Activated CD4-positive, alpha-beta T cell treated with anti-CD3 and anti-CD28 coated beads, Interleukin-2, amount 10 ng/mL, durations not matched to agents 7 days and 5 days (primary cell): Measurements from ENCODE around the gene MED26. TPM values are rescaled to one million over a fixed set of nuclear protein-coding genes. Genes with fewer than 3 reads are reported as not detected.
A peak's percentile ranks its signal among the peaks of the same experiment; 100 is the strongest.

Experiments used
- CTCF ChIA-PET: fragments of 350-600 bp; sonication (Branson Sonifier 250); formaldehyde crosslinking; loops from one replicate; lab custom pipeline; 2021; ENCODE audit warnings: antibody characterized with exemption; lab: Charles Lee
- POLR2A ChIA-PET: fragments of 350-600 bp; sonication (Branson Sonifier 250); formaldehyde crosslinking; loops from one replicate; lab custom pipeline; 2021; ENCODE audit warnings: antibody characterized with exemption; lab: Charles Lee
- DNase-seq: peaks from one replicate; pipeline ENCODE4 v3.0.0-alpha.2; 2020
- H3K27ac Mint-ChIP-seq: one replicate; pipeline ENCODE4 v1.8.0; 2021; ENCODE audit warnings: mild to moderate bottlenecking, moderate library complexity, mixed read lengths
- H3K27me3 Mint-ChIP-seq: one replicate; pipeline ENCODE4 v1.8.0; 2021; ENCODE audit warnings: mixed read lengths
- H3K36me3 Mint-ChIP-seq: one replicate; pipeline ENCODE4 v1.8.0; 2021; ENCODE audit warnings: low read depth, mixed read lengths
- H3K4me1 Mint-ChIP-seq: one replicate; pipeline ENCODE4 v1.8.0; 2021; ENCODE audit warnings: mixed read lengths
- H3K4me3 Mint-ChIP-seq: one replicate; pipeline ENCODE4 v1.8.0; 2021; ENCODE audit warnings: mild to moderate bottlenecking, moderate library complexity, mixed read lengths
- H3K9me3 Mint-ChIP-seq: one replicate; pipeline ENCODE4 v1.8.0; 2021; ENCODE audit warnings: mixed read lengths
- total RNA-seq, 2 experiments: library from RNA; stranded (reverse); gene quantifications; one replicate each; pipeline ENCODE4 v1.2.3, GENCODE V29; 2021

The MED26 gene
- total RNA-seq, 2 experiments from 2014 or later = 14.6 to 15.6 TPM

- H3K4me1 Mint-ChIP-seq = peaks cover 38% of the 10 kb centered on the region
- CTCF ChIA-PET = no interaction called here
- no peaks in the 10 kb centered on the region for H3K27me3 Mint-ChIP-seq
- no peak overlapping the region for H3K4me3 Mint-ChIP-seq
- peak overlapping the region; percentile 65 for H3K27ac Mint-ChIP-seq
- H3K36me3 Mint-ChIP-seq = no peaks in the 10 kb centered on the region
- no peaks in the 10 kb centered on the region for H3K9me3 Mint-ChIP-seq
- POLR2A ChIA-PET = no interaction called here
- DNase-seq = no peak
These were observed 22.4 kb downstream of the MED26 start for GRCh38 chr19:16605553-16605994.

GRCh38 chr19:16605115-16605514 is 22.9 kb downstream of the MED26 start:
- no peak for DNase-seq
- H3K4me1 Mint-ChIP-seq = peaks cover 36% of the 10 kb centered on the region
- H3K9me3 Mint-ChIP-seq = no peaks in the 10 kb centered on the region
- H3K4me3 Mint-ChIP-seq = no peak overlapping the region
- CTCF ChIA-PET = interaction anchor here (0.5 kb wide), 1 partner anchor 547 kb away, joined by 4 read pairs; no protein-coding TSS in a partner anchor
- H3K36me3 Mint-ChIP-seq = no peaks in the 10 kb centered on the region
- H3K27ac Mint-ChIP-seq = peak overlapping the region; percentile 65
- H3K27me3 Mint-ChIP-seq = no peaks in the 10 kb centered on the region
- POLR2A ChIA-PET = no interaction called here

DNA sequence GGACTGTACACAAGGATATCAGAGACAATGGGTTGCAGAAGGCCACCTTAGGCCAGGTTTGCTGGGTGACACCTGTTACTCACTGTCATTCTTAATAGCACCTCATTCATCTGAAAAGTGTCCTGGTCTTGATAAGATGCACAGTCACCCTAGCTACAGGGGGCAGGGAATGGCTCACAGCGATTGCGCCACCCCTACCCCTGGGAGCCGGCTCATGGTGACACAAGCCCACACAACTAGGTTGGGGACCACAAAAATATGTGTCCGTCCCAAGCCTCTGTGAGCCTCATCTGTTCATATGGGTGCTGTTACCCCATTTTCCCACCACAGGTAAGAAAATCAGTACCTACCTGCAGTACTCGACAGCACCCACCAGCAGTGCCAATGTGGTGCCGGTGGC is 23.4 kb downstream of the MED26 start:
- H3K27ac Mint-ChIP-seq = peak overlapping the region; percentile 21
- H3K4me3 Mint-ChIP-seq = no peak overlapping the region
- H3K36me3 Mint-ChIP-seq = no peaks in the 10 kb centered on the region
- ChIA-PET CTCF (interaction anchor here (0.5 to 1.6 kb wide), 2 partner anchors 10 to 547 kb away, joined by 4 to 6 read pairs; no protein-coding TSS in a partner anchor), POLR2A (no interaction called here)
- H3K27me3 Mint-ChIP-seq = no peaks in the 10 kb centered on the region
- H3K9me3 Mint-ChIP-seq = no peaks in the 10 kb centered on the region
- H3K4me1 Mint-ChIP-seq = peaks cover 32% of the 10 kb centered on the region
- DNase-seq = no peak

GRCh38 chr19:16603090-16603489 is 24.9 kb downstream of the MED26 start:
- Mint-ChIP-seq H3K27me3 (no peaks in the 10 kb centered on the region), H3K27ac (no peak overlapping the region), H3K9me3 (no peaks in the 10 kb centered on the region), H3K4me1 (peaks cover 26% of the 10 kb centered on the region), H3K36me3 (no peaks in the 10 kb centered on the region), H3K4me3 (no peak overlapping the region)
- ChIA-PET POLR2A (no interaction called here), CTCF (interaction anchor here (1.6 kb wide), 1 partner anchor 12 kb away, joined by 6 read pairs; no protein-coding TSS in a partner anchor)
- DNase-seq = no peak

DNA sequence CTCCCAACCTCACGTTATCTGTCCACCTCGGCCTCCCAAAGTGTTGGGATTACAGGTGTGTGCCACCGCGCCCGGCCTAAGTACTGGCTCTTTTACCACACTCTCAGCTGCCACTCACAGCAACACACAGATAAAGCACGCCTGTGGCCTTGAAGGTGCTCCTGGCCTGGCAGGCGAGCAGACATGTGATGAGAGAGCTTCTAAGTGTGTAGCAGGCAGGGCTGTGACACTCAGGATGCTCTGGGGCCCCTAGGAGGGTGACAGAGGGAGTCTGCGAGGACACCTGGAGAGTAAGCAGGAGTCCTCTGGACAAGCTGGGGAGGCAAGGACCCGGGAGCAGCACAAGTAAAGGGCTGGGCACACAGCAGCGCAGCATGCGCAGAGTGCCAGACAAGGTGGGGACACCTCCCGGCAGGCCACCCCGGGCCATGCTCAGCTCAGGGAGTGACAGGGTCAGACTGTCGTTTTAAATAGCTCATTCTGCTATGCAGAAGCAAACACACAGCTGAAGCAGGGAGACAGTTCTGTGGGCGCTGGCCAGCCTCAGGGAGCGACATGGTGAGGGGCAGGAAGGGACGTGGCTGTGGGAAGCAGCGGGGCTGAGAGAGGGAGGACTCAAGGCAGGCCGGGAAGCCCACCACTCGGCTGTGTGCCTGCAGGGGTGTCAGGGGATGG is 26.5 kb downstream of the MED26 start:
- Mint-ChIP-seq H3K27ac (no peak overlapping the region), H3K36me3 (no peaks in the 10 kb centered on the region), H3K4me1 (peaks cover 27% of the 10 kb centered on the region), H3K4me3 (no peak overlapping the region), H3K27me3 (no peaks in the 10 kb centered on the region), H3K9me3 (no peaks in the 10 kb centered on the region)
- POLR2A ChIA-PET = no interaction called here
- CTCF ChIA-PET = interaction anchor here (0.6 to 1.3 kb wide), 6 partner anchors 9 to 484 kb away, joined by 3 to 4 read pairs (median 3); no protein-coding TSS in a partner anchor
- no peak for DNase-seq

- no peak for DNase-seq
- Mint-ChIP-seq H3K36me3 (no peaks in the 10 kb centered on the region), H3K9me3 (no peaks in the 10 kb centered on the region), H3K27ac (no peak overlapping the region), H3K4me1 (peaks cover 32% of the 10 kb centered on the region), H3K27me3 (no peaks in the 10 kb centered on the region), H3K4me3 (no peak overlapping the region)
- CTCF ChIA-PET = interaction anchor here (0.6 to 1.3 kb wide), 8 partner anchors 9 to 485 kb away, joined by 3 to 4 read pairs (median 3); no protein-coding TSS in a partner anchor
- POLR2A ChIA-PET = no interaction called here
These were observed 27.2 kb downstream of the MED26 start for GRCh38 chr19:16600824-16601223.

- peaks cover 34% of the 10 kb centered on the region for H3K4me1 Mint-ChIP-seq
- H3K27ac Mint-ChIP-seq = no peak overlapping the region
- H3K4me3 Mint-ChIP-seq = no peak overlapping the region
- no peaks in the 10 kb centered on the region for H3K9me3 Mint-ChIP-seq
- no peak for DNase-seq
- no peaks in the 10 kb centered on the region for H3K36me3 Mint-ChIP-seq
- ChIA-PET CTCF (interaction anchor here (0.7 to 1.8 kb wide), 4 partner anchors 8 to 12 kb away, joined by 3 to 4 read pairs (median 4); no protein-coding TSS in a partner anchor), POLR2A (no interaction called here)
- no peaks in the 10 kb centered on the region for H3K27me3 Mint-ChIP-seq
These were observed 28.2 kb downstream of the MED26 start for GRCh38 chr19:16599655-16600346.

- ChIA-PET CTCF (interaction anchor here (0.7 to 1.8 kb wide), 3 partner anchors 9 to 16 kb away, joined by 3 to 4 read pairs (median 3); no protein-coding TSS in a partner anchor), POLR2A (no interaction called here)
- Mint-ChIP-seq H3K4me1 (peaks cover 43% of the 10 kb centered on the region), H3K4me3 (no peak overlapping the region), H3K27ac (no peak overlapping the region), H3K9me3 (no peaks in the 10 kb centered on the region), H3K27me3 (no peaks in the 10 kb centered on the region), H3K36me3 (no peaks in the 10 kb centered on the region)
- no peak for DNase-seq
These were observed 29.2 kb downstream of the MED26 start for GRCh38 chr19:16598848-16599247.

DNA sequence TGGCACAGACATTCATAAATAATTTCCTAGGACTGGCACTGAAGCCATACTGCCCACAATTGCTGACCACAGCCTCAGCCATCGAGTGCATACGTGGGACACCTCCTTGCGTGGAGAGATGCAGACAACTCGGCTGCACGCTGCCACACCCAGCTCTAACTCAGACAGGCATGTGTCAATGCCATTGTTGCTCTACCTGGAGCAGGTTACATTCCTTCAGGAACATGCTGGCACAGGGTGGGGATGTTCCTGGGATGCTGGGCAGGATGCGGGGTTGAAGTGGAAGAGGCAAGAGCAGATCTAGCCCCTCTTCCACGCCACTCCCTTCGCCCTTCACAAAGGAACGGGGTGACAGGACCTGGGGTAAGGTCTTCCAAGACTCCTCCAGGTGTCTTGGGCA is 31.6 kb downstream of the MED26 start:
- H3K4me3 Mint-ChIP-seq = no peak overlapping the region
- no peaks in the 10 kb centered on the region for H3K27me3 Mint-ChIP-seq
- ChIA-PET POLR2A (no interaction called here), CTCF (interaction anchor here (1.6 kb wide), 1 partner anchor 28 kb away, joined by 3 read pairs; no protein-coding TSS in a partner anchor)
- H3K9me3 Mint-ChIP-seq = no peaks in the 10 kb centered on the region
- no peak for DNase-seq
- peaks cover 61% of the 10 kb centered on the region for H3K4me1 Mint-ChIP-seq
- peaks cover 5% of the 10 kb centered on the region for H3K36me3 Mint-ChIP-seq
- no peak overlapping the region for H3K27ac Mint-ChIP-seq

GRCh38 chr19:16595097-16595496 is 32.9 kb downstream of the MED26 start:
- CTCF ChIA-PET = no interaction called here
- Mint-ChIP-seq H3K4me1 (peaks cover 68% of the 10 kb centered on the region), H3K27ac (peak overlapping the region; percentile 91), H3K9me3 (no peaks in the 10 kb centered on the region), H3K4me3 (peak overlapping the region; percentile 65), H3K27me3 (no peaks in the 10 kb centered on the region), H3K36me3 (peaks cover 5% of the 10 kb centered on the region)
- DNase-seq = no peak
- POLR2A ChIA-PET = no interaction called here

DNA sequence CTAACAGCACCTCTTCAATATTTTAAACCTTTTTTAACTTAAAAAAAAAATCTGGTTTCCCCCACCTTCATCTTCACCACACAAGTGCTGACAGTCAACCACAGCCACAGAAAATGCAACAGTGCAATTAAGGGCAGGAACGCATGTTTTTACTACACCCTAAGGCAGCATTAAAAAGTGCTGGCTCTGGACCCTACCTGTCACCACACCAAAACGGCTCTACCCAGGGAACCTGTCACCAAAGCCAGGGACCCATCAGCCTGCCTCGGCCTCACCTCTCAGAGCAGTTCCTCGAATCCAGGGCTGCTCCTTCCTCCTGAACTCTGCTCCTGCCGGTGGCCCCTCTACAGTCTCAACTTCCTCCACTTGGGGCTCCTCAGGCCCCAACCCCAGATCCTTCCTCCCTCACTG is 33.3 kb downstream of the MED26 start:
- ChIA-PET CTCF (interaction anchor here (1.3 kb wide), 1 partner anchor 23 kb away, joined by 3 read pairs; no protein-coding TSS in a partner anchor), POLR2A (no interaction called here)
- Mint-ChIP-seq H3K27me3 (no peaks in the 10 kb centered on the region), H3K4me3 (peak overlapping the region; percentile 65), H3K9me3 (no peaks in the 10 kb centered on the region), H3K4me1 (peaks cover 72% of the 10 kb centered on the region), H3K36me3 (peaks cover 5% of the 10 kb centered on the region), H3K27ac (peak overlapping the region; percentile 91)
- peak; percentile 67 for DNase-seq

DNA sequence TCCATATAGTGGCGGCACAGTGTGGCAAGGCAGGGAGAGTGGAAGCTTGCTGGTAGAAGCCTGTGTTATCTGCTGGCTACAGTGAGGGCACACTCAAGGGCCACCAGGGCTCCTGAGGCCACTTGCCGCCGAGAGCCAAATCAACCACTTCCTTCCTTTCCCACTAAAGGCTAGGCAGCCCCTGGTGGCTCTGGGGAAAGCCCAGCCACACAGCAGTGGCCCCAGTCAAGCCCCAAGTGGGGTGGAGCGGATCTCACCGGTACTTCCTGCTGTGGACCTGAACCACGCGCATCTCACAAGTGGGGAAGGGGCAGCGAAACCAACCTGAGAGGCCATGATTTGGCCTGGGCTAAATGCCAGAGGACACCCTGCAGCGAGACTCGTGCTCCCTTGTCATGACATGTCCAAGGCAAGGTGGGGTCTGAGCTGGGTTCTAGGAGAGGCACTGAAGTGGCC is 33.8 kb downstream of the MED26 start:
- peaks cover 5% of the 10 kb centered on the region for H3K36me3 Mint-ChIP-seq
- no peaks in the 10 kb centered on the region for H3K27me3 Mint-ChIP-seq
- peak; percentile 61 for DNase-seq
- POLR2A ChIA-PET = interaction anchor here (0.6 kb wide), 1 partner anchor 129 kb away, joined by 3 read pairs; no protein-coding TSS in a partner anchor
- peak overlapping the region; percentile 91 for H3K27ac Mint-ChIP-seq
- CTCF ChIA-PET = interaction anchor here (1.3 to 1.5 kb wide), 2 partner anchors 10 to 24 kb away, joined by 3 to 6 read pairs; no protein-coding TSS in a partner anchor
- H3K9me3 Mint-ChIP-seq = no peaks in the 10 kb centered on the region
- peak overlapping the region; percentile 65 for H3K4me3 Mint-ChIP-seq
- peaks cover 77% of the 10 kb centered on the region for H3K4me1 Mint-ChIP-seq
